Body of pancreas (tissue), 4 donors: ENCODE data around the gene SH3TC1.

Source experiments
- POLR2A ChIP-seq, 3 donors: fragments of 450-650 bp; IDR thresholded peaks; one replicate each; pipeline ENCODE4 v1.6.1; 2016; ENCODE audit warnings: antibody characterized with exemption in 3 of 3, mild to moderate bottlenecking in 2 of 3
- TF ChIP-seq, protein P1 (sequence below), 7 experiments: fragments of 450-650 bp in 4 of 7; fragments of 200-600 bp in 3 of 7; sonication (generic) in 3 of 7; IDR thresholded peaks; one replicate each; pipeline ENCODE4 v1.5.1; 2016 to 2019; ENCODE audit warnings: antibody characterized with exemption in 7 of 7

DNA sequence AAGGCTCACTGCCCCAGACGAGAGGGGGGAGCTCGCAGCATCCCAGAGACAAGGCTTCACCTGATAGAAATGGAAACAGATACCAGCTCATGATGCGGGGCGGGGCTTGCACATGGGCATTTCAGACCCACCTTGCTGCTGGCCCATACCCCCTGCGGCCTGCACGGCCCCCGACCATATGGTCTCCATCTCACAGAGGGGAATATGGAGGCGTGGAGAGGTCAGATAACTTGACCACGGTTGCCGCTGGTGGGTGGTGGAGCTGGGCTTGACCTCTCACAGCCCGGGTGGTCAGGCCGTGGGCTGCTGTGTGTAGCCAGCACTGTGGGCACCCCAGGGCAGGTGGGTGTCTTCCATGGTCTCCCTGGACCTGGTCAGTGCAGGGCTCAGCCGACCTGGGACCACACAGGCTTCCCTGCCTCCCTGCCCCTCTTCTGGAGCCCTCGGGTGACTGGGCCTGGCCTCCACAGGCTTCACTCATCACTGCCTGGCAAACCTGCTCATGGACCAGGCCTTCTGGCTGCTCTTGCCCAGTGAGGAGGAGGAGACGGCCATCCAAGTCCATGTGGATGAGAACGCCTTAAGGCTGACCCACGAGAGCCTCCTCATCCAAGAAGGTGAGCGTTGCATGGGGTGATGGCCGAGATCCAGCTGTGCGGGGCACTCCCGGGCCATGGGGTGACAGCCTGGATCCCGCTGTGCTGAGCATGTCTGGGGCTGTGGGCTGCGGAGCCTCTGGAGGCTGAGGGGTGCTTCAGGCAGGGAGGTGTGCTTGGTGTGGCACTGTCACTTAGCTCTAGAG is 16.8 kb downstream of the SH3TC1 start:
- TF ChIP-seq, protein P1, sequence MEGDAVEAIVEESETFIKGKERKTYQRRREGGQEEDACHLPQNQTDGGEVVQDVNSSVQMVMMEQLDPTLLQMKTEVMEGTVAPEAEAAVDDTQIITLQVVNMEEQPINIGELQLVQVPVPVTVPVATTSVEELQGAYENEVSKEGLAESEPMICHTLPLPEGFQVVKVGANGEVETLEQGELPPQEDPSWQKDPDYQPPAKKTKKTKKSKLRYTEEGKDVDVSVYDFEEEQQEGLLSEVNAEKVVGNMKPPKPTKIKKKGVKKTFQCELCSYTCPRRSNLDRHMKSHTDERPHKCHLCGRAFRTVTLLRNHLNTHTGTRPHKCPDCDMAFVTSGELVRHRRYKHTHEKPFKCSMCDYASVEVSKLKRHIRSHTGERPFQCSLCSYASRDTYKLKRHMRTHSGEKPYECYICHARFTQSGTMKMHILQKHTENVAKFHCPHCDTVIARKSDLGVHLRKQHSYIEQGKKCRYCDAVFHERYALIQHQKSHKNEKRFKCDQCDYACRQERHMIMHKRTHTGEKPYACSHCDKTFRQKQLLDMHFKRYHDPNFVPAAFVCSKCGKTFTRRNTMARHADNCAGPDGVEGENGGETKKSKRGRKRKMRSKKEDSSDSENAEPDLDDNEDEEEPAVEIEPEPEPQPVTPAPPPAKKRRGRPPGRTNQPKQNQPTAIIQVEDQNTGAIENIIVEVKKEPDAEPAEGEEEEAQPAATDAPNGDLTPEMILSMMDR (IDR thresholded peaks at IDR 0.05) = no peak
- TF ChIP-seq POLR2A (IDR thresholded peaks at IDR 0.05) = no peak
